A172 (cell line): ENCODE results near the gene HDHD2. TPM values are rescaled to one million over a fixed set of nuclear protein-coding genes. Genes with fewer than 3 reads are reported as not detected.

ENCODE experiments used
- DNase-seq: peaks from one replicate; pipeline ENCODE4 v3.0.0-alpha.2; 2015; ENCODE audit warnings: low spot score
- total RNA-seq: library from RNA; depleted of rRNA; stranded (reverse); fragments of >200 nt; shearing (Covaris generic); gene quantifications from 2 replicates; pipeline ENCODE4 v1.2.3, GENCODE V29; 2014; rRNA removed

HDHD2 gene
- total RNA-seq, 1 experiment from 2014 or later: 18.2 TPM

- no peak for DNase-seq
Observed at GRCh38 chr18:47062471-47062870, 87.8 kb downstream of the HDHD2 start.

Other genes with a start within 250 kb of the HDHD2 start
- 17.5 and 18.8 TPM in 2 replicates for gene PIAS2, start 233.0 kb downstream of the HDHD2 start, total RNA-seq
- gene KATNAL2, start 232.9 kb downstream of the HDHD2 start, total RNA-seq: 3.7 and 5.1 TPM in 2 replicates
- not detected in 2 replicates for gene ELOA2, start 114.9 kb downstream of the HDHD2 start, total RNA-seq
- 23.2 and 25.6 TPM in 2 replicates for gene IER3IP1, start 25.9 kb upstream of the HDHD2 start, total RNA-seq
- not detected in 2 replicates for gene SKOR2, start 101.2 kb upstream of the HDHD2 start, total RNA-seq